HG02981 (cell line): ENCODE results near the gene NCAM2.

Experiments used
- ATAC-seq: cut with Tn5 transposase; IDR thresholded peaks from one replicate; pipeline ENCODE4 v1.9.1; 2021; ENCODE audit warnings: mild to moderate bottlenecking, moderate library complexity; ENCODE audit not compliant: unreplicated experiment

Gene NCAM2

DNA sequence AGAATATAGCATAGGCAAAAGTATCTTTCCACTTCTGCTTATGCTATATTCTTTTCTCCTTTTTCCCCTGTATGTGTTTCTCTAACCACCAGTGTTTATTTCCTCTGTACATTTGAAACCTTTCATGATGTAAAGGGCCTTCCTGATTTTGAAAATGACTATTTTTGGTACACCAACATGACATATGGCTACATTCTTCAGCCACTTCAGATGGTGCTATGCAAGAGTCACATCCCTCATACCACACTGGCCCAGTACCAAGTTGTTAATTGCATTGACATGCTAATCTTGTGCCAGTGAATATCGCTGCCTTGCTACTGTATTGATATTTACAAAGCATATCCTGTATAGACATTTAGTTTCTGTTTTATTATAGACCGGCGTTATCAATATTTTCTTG lies 408.7 kb downstream of the NCAM2 start:
- ATAC-seq, result no peak

- no peak for ATAC-seq
Measured at GRCh38 chr21:21412096-21412495, 413.9 kb downstream of the NCAM2 start.

DNA sequence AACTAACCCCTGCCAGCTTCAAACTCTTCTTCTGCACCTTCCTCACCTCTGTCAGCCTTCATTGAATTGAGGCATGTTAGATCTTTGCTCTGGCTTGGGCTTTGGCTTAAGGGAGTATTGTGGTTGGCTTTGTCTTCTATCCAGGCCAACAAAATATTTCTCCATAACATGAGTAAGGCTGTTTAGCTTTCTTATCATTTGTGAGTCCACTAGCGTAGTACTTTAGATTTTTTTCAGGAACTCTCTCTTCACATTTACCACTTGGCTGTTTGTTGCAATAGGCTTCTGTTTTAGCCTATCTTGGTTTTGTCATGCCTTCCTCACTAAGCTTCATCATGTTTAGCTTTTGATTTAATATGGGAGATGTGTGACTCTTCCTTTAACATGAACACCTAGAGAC lies 417.5 kb downstream of the NCAM2 start:
- ATAC-seq, result no peak

- ATAC-seq, result no peak
Measured at GRCh38 chr21:21434944-21435343, 436.7 kb downstream of the NCAM2 start.

DNA sequence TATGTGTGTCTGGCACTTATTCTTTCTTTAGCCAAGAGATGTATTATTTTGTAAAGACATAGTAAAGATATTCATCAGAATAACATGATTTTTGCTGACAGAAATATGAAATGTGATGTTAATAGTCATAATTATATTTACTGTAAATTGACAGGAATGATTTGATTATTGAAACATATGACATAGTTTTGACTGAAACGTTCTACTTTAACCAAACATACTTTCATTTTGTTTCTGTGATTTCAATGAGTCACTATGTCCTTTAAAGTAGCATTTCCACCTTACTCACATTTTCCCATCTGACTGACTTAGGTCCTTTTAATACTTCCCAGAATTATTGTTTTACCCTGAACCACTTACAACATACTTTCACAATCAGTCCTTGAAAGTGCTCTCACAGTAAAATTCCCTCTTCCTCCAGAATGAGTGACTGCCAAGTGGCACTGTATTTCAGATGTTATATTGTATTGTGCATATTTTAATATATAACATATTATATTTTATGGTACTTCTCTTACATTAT lies 437.9 kb downstream of the NCAM2 start:
- no peak for ATAC-seq

DNA sequence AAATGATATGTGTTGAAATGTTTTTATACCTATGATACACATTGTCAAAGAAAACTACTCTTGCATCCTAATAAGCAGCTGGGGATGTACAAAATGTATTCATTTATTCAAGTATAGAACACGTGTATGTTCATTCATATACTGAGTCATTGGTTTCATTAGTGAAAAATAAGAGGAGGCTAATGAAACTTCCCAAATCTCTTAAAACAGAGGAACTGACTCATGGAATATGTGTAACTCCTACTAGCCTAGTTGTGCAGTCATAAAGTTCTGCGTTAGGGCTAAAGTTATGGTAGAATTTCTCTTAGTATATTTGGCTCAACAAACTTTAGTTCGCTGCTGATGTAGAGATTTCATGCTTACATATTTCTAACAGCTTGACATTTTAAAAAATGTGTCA lies 441.6 kb downstream of the NCAM2 start:
- no peak for ATAC-seq

GRCh38 chr21:21457077-21457476 lies 458.9 kb downstream of the NCAM2 start:
- no peak for ATAC-seq

GRCh38 chr21:21458124-21458631 lies 460.0 kb downstream of the NCAM2 start:
- no peak for ATAC-seq

- no peak for ATAC-seq
Measured at GRCh38 chr21:21460979-21461378, 462.8 kb downstream of the NCAM2 start.

DNA sequence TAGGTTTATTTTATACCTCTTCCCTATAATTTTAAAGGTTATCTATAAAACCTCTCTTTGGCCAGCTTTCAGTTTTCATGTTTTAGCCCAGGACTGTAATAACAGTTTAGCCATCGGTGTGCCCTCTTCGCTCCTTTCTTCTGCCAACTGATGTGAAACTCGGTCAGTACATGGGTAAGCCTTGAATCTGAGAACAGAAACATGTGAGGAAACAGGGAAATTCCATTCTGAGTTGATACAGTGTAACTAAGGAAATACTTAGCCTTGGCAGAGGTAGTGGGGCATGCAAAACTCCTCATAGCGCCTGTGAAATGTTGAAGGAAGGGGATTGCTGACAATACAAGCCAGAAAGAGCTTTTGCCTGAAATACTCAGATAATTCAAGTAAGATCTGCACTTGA lies 465.2 kb downstream of the NCAM2 start:
- ATAC-seq, result no peak

GRCh38 chr21:21464684-21465083 lies 466.5 kb downstream of the NCAM2 start:
- ATAC-seq, result no peak

GRCh38 chr21:21466752-21467151 lies 468.5 kb downstream of the NCAM2 start:
- no peak for ATAC-seq

- no peak for ATAC-seq
Measured at GRCh38 chr21:21468003-21468402, 469.8 kb downstream of the NCAM2 start.

GRCh38 chr21:21481239-21481638 lies 483.0 kb downstream of the NCAM2 start:
- no peak for ATAC-seq

DNA sequence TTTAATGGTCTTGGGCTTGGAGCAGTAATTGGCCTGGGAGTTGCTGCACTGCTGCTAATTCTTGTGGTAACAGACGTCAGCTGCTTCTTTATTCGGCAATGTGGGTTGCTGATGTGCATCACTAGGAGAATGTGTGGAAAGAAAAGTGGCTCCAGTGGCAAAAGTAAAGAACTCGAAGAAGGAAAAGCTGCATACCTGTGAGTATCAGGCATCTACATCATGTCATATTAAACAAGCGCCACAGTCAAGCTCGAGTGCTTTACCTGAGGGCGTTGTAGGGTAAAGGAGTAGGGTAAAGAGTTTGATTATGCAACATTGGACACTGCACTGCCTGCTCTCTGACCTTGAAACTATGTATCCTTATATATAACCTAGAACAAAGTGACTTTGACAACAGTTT lies 510.6 kb downstream of the NCAM2 start:
- no peak for ATAC-seq

- ATAC-seq, result no peak
Measured at GRCh38 chr21:21530680-21531079, 532.5 kb downstream of the NCAM2 start.

DNA sequence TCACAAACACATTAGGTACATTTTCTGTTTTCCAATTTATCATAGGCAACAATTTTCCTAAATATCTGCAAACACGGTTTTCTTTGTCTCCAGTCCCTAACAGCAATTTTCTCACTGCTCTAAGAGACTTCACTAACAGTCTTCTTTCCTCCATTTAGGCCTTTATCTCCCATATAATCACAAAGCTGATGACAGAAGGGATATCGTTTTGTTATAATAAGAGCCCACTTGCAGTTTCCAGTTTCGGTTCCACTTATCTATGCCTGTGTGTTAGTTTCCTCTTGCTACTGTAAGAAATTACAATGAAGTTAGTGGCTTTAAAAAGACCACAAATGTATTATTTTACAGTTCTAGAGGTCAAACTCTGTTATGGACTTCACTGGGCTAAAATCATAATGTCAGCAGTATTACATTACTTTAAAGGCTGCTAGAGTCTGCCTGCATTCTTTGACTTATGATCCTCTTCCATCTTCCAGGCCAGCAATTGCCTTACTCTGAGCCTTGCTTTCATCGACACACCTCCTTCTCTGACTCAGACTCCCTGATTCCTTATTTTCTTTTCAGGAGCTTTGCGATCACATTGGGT lies 549.3 kb downstream of the NCAM2 start:
- ATAC-seq, result no peak

GRCh38 chr21:21559285-21560045 lies 561.3 kb downstream of the NCAM2 start:
- ATAC-seq, result no peak
